ENCODE results near the gene CPA3. TPM values are rescaled to one million over a fixed set of nuclear protein-coding genes. Genes with fewer than 3 reads are reported as not detected.

Gene CPA3
- total and polyA plus RNA-seq, 4 donors: 0.42 to 8.6 (median 1.9) TPM; not detected in 1

- Histone ChIP-seq H3K9me3 (ENCODE audit: control insufficient read depth in 4 of 4, low read length in 3 of 4) (no peaks in the 10 kb centered on the region), H3K9ac (ENCODE audit: low read depth in 1 of 2, low read length in 2 of 2) (no peak overlapping the region), H3K36me3 (ENCODE audit: control insufficient read depth in 4 of 4, insufficient read depth in 3 of 4, low read depth in 1 of 4, low read length in 3 of 4) (no peaks in the 10 kb centered on the region), H3K4me1 (ENCODE audit: control insufficient read depth in 4 of 4, insufficient read depth in 4 of 4, low read length in 3 of 4) (no peaks in the 10 kb centered on the region), H3K27ac (ENCODE audit: low read depth in 1 of 2, low read length in 2 of 2) (no peak overlapping the region), H3K27me3 (ENCODE audit: control insufficient read depth in 4 of 4, insufficient read depth in 4 of 4, low read length in 3 of 4) (peaks cover 0 to 2% (median 0%) of the 10 kb centered on the region in 4 donors), H3K4me3 (ENCODE audit: low read depth in 1 of 3, low read length in 3 of 3) (no peak overlapping the region)
- no peak for DNase-seq (ENCODE audit: low spot score)
- TF ChIP-seq YY1 (IDR thresholded peaks at IDR 0.05) (no peak), FOXA2 (IDR thresholded peaks at IDR 0.05) (no peak), RAD21 (IDR thresholded peaks at IDR 0.05) (peak; percentile 86 to 88), FOXA1 (IDR thresholded peaks at IDR 0.05) (no peak), EGR1 (IDR thresholded peaks at IDR 0.05; ENCODE audit: low read depth in 2 of 2) (no peak), HNF4A (conservative IDR thresholded peaks at IDR 0.05) (no peak), MAX (IDR thresholded peaks at IDR 0.05) (no peak), NR2F2 (IDR thresholded peaks at IDR 0.05) (no peak), GABPA (IDR thresholded peaks at IDR 0.05 in 1 of 2, conservative IDR thresholded peaks at IDR 0.05 in 1 of 2) (no peak), ATF3 (IDR thresholded peaks at IDR 0.05) (no peak), CTCF (IDR thresholded peaks at IDR 0.05; ENCODE audit: low read depth, low read length, missing input control) (peak; percentile 74), HNF4G (IDR thresholded peaks at IDR 0.05) (no peak), JUND (IDR thresholded peaks at IDR 0.05) (no peak), REST (IDR thresholded peaks at IDR 0.05) (no peak), TAF1 (conservative IDR thresholded peaks at IDR 0.05) (no peak)
- 3% methylated on average over 1 of the region's 1 CpG for WGBS
Observed at GRCh38 chr3:148861277-148861869, 3.7 kb upstream of the CPA3 start.

- Histone ChIP-seq H3K4me1 (ENCODE audit: control insufficient read depth in 4 of 4, insufficient read depth in 4 of 4, low read length in 3 of 4) (no peaks in the 10 kb centered on the region), H3K9ac (ENCODE audit: low read depth in 1 of 2, low read length in 2 of 2) (no peak overlapping the region), H3K27me3 (ENCODE audit: control insufficient read depth in 4 of 4, insufficient read depth in 4 of 4, low read length in 3 of 4) (peaks cover 0 to 2% (median 0%) of the 10 kb centered on the region in 4 donors), H3K36me3 (ENCODE audit: control insufficient read depth in 4 of 4, insufficient read depth in 3 of 4, low read depth in 1 of 4, low read length in 3 of 4) (no peaks in the 10 kb centered on the region), H3K9me3 (ENCODE audit: control insufficient read depth in 4 of 4, low read length in 3 of 4) (no peaks in the 10 kb centered on the region), H3K4me3 (ENCODE audit: low read depth in 1 of 3, low read length in 3 of 3) (no peak overlapping the region), H3K27ac (ENCODE audit: low read depth in 1 of 2, low read length in 2 of 2) (no peak overlapping the region)
- no peak for DNase-seq (ENCODE audit: low spot score)
- WGBS: 59% methylated on average over 4 of the region's 4 CpGs
- TF ChIP-seq CTCF (IDR thresholded peaks at IDR 0.05; ENCODE audit: low read depth, low read length, missing input control) (no peak), TAF1 (conservative IDR thresholded peaks at IDR 0.05) (no peak), ZBTB33 (IDR thresholded peaks at IDR 0.05) (no peak), EGR1 (IDR thresholded peaks at IDR 0.05; ENCODE audit: low read depth in 2 of 2) (no peak), RAD21 (IDR thresholded peaks at IDR 0.05) (no peak), MAX (IDR thresholded peaks at IDR 0.05) (no peak), ATF3 (IDR thresholded peaks at IDR 0.05) (no peak), HNF4G (IDR thresholded peaks at IDR 0.05) (no peak), YY1 (IDR thresholded peaks at IDR 0.05) (no peak), SP1 (IDR thresholded peaks at IDR 0.05) (no peak), FOXA2 (IDR thresholded peaks at IDR 0.05) (no peak)
Observed at GRCh38 chr3:148863297-148863696, 1.8 kb upstream of the CPA3 start.

All from liver (tissue), 9 donors.